GM23338 (cell line): Measurements from ENCODE around the gene BEST1. TPM values are rescaled to one million over a fixed set of nuclear protein-coding genes. Genes with fewer than 3 reads are reported as not detected.

Source experiments
- CTCF ChIP-seq, 2 experiments: fragments of 200-600 bp in 1 of 2; sonication (generic) in 1 of 2; conservative IDR thresholded peaks; 2 replicates each; pipeline versions ENCODE4 v1.5.1 to v1.6.1; 2016 to 2017; ENCODE audit warnings: antibody characterized with exemption in 2 of 2, low read depth in 2 of 2, mild to moderate bottlenecking in 2 of 2, moderate library complexity in 1 of 2
- JUNB ChIP-seq: IDR thresholded peaks from one replicate; pipeline ENCODE4 v1.6.1; 2016; ENCODE audit warnings: antibody characterized with exemption; ENCODE audit not compliant: unreplicated experiment
- POLR2AphosphoS5 ChIP-seq: IDR thresholded peaks from 2 replicates; pipeline ENCODE4 v1.6.1; 2016; ENCODE audit warnings: antibody characterized with exemption, low read depth
- ZNF114 ChIP-seq: fragments of 250-450 bp; sonication (Bioruptor Pico); IDR thresholded peaks from 2 replicates; pipeline ENCODE4 v1.5.0; 2020; ENCODE audit warnings: mild to moderate bottlenecking, moderate library complexity
- ZNF462 ChIP-seq: fragments of 250-450 bp; sonication (Bioruptor Pico); IDR thresholded peaks from 2 replicates; pipeline ENCODE4 v1.5.0; 2020; ENCODE audit warnings: mild to moderate bottlenecking, moderate library complexity
- polyA plus RNA-seq: library from polyadenylated mRNA; unstranded; fragments of >200 nt; fragmentation: Nextera tagmentation; extraction: Ambion mirVana; gene quantifications from 2 replicates; pipeline ENCODE4 v1.2.1, GENCODE V29; 2016
- total RNA-seq: library from RNA; depleted of rRNA; stranded (reverse); fragments of >200 nt; shearing (Covaris generic); gene quantifications from 2 replicates; pipeline ENCODE4 v1.2.3, GENCODE V29; 2014

The BEST1 gene
- total and polyA plus RNA-seq, 2 experiments from 2014 or later = 0.35 to 0.44 TPM

GRCh38 chr11:61969838-61970662, 19.9 kb downstream of the BEST1 start (continued):
- no peak for TF ChIP-seq ZNF462 (CRISPR knock-in tag)
- no peak for TF ChIP-seq JUNB
- no peak for TF ChIP-seq CTCF (conservative IDR thresholded peaks at IDR 0.05; ENCODE audit: low read depth in 2 of 2)
- no peak for TF ChIP-seq POLR2AphosphoS5
- TF ChIP-seq ZNF114 (CRISPR knock-in tag) = no peak
